ENCODE measurements around the gene SLAMF8. TPM values are rescaled to one million over a fixed set of nuclear protein-coding genes. Genes with fewer than 3 reads are reported as not detected.

Gene SLAMF8
- total and polyA plus RNA-seq, 2 donors (not counting 1 experiment from before 2014, with no cell fraction given), result 0.54 TPM; not detected in 1

- TF ChIP-seq CTCF (IDR thresholded peaks at IDR 0.05) (no peak), EZH2 (IDR thresholded peaks at IDR 0.05; ENCODE audit: borderline replicate concordance, insufficient read depth, low read depth, low read length, poor library complexity, severe bottlenecking) (no peak)
- peaks cover 6% of the 10 kb centered on the region for H3K27me3 Mint-ChIP-seq
- peak overlapping the region in 4 of 5 experiments; percentile 38 to 64 (median 56) for H3K4me3 ChIP-seq (ENCODE audit: control extremely low read depth in 1 of 5, extremely low read depth in 1 of 5, insufficient read depth in 1 of 5, low read depth in 2 of 5, low read length in 4 of 5)
- H2AFZ ChIP-seq (ENCODE audit: insufficient read depth, low read depth, low read length, poor library complexity, severe bottlenecking), result peak overlapping the region; percentile 81
- H3K36me3 ChIP-seq (replicated peaks in 1 of 2; ENCODE audit: control extremely low read depth in 1 of 2, control insufficient read depth in 1 of 2, extremely low read depth in 1 of 2, insufficient read depth in 2 of 2, low read length in 1 of 2), result no peaks in the 10 kb centered on the region
- ATAC-seq (ENCODE audit: low read depth) (no peak), DNase-seq (peak; percentile 23)
- POLR2A ChIA-PET, result interaction anchor here (0.8 to 1.1 kb wide), 3 partner anchors 67 to 71 kb away, joined by 3 read pairs; partner anchors contain the start of gene TAGLN2
- peak overlapping the region; percentile 65 for H3K9ac ChIP-seq (ENCODE audit: low read length)
- intact Hi-C loops (cut with micrococcal nuclease), result loop anchor here (1.0 to 5.0 kb wide), 3 partner anchors 37 to 152 kb away; no protein-coding TSS in a partner anchor
- H3K27me3 ChIP-seq (replicated peaks in 1 of 4; ENCODE audit: control extremely low read depth in 1 of 4, control insufficient read depth in 3 of 4, insufficient read depth in 4 of 4, low read length in 3 of 4), result peaks cover 0 to 23% (median 2%) of the 10 kb centered on the region in 4 experiments
- H3K4me3 Mint-ChIP-seq, result peak overlapping the region; percentile 70
- CTCF ChIA-PET, result interaction anchor here (1.1 to 1.5 kb wide), 4 partner anchors 36 to 153 kb away, joined by 3 to 4 read pairs (median 4); no protein-coding TSS in a partner anchor
- H3K4me1 Mint-ChIP-seq, result peaks cover 12% of the 10 kb centered on the region
- no peak overlapping the region for H3K27ac ChIP-seq (ENCODE audit: low read length in 2 of 2)
- peaks cover 5 to 13% of the 10 kb centered on the region in 2 donors for H3K4me1 ChIP-seq (ENCODE audit: control insufficient read depth in 2 of 2, insufficient read depth in 2 of 2, low read length in 2 of 2)
- no peaks in the 10 kb centered on the region for H3K9me3 ChIP-seq (ENCODE audit: control extremely low read depth in 1 of 3, control insufficient read depth in 2 of 3, insufficient read depth in 1 of 3, low read length in 2 of 3)
- H3K4me2 ChIP-seq (replicated peaks; ENCODE audit: low read depth, low read length, poor library complexity, severe bottlenecking), result peak overlapping the region; percentile 92
- H3K9me3 Mint-ChIP-seq (ENCODE audit: insufficient read depth), result no peaks in the 10 kb centered on the region
- no peaks in the 10 kb centered on the region for H4K20me1 ChIP-seq (ENCODE audit: control insufficient read depth, insufficient read depth, low read length, poor library complexity, severe bottlenecking)
- H3K79me2 ChIP-seq (ENCODE audit: control insufficient read depth, insufficient read depth, low read length), result no peaks in the 10 kb centered on the region
- H3K27ac Mint-ChIP-seq, result peak overlapping the region; percentile 27
- 4% methylated on average over 30 of the region's 31 CpGs for WGBS (ENCODE audit: insufficient coverage)
These were observed 27.5 kb downstream of the SLAMF8 start for GRCh38 chr1:159854116-159854692.

- H3K4me1 ChIP-seq (ENCODE audit: control insufficient read depth in 2 of 2, insufficient read depth in 2 of 2, low read length in 2 of 2), result peaks cover 5 to 13% of the 10 kb centered on the region in 2 donors
- Mint-ChIP-seq H3K4me3 (peak overlapping the region; percentile 70), H3K27me3 (peaks cover 4% of the 10 kb centered on the region), H3K4me1 (peaks cover 12% of the 10 kb centered on the region), H3K9me3 (ENCODE audit: insufficient read depth) (no peaks in the 10 kb centered on the region), H3K27ac (no peak overlapping the region)
- H2AFZ ChIP-seq (ENCODE audit: insufficient read depth, low read depth, low read length, poor library complexity, severe bottlenecking), result peak overlapping the region; percentile 81
- peak overlapping the region; percentile 92 for H3K4me2 ChIP-seq (replicated peaks; ENCODE audit: low read depth, low read length, poor library complexity, severe bottlenecking)
- peak overlapping the region in 1 of 2 donors; percentile 20 for H3K27ac ChIP-seq (ENCODE audit: low read length in 2 of 2)
- no peaks in the 10 kb centered on the region for H4K20me1 ChIP-seq (ENCODE audit: control insufficient read depth, insufficient read depth, low read length, poor library complexity, severe bottlenecking)
- POLR2A ChIA-PET, result interaction anchor here (0.8 kb wide), 1 partner anchor 70 kb away, joined by 3 read pairs; the partner anchor contains the start of gene TAGLN2
- H3K27me3 ChIP-seq (replicated peaks in 1 of 4; ENCODE audit: control extremely low read depth in 1 of 4, control insufficient read depth in 3 of 4, insufficient read depth in 4 of 4, low read length in 3 of 4), result peaks cover 0 to 21% (median 2%) of the 10 kb centered on the region in 4 experiments
- peak overlapping the region; percentile 65 for H3K9ac ChIP-seq (ENCODE audit: low read length)
- no peaks in the 10 kb centered on the region for H3K79me2 ChIP-seq (ENCODE audit: control insufficient read depth, insufficient read depth, low read length)
- no peaks in the 10 kb centered on the region for H3K9me3 ChIP-seq (ENCODE audit: control extremely low read depth in 1 of 3, control insufficient read depth in 2 of 3, insufficient read depth in 1 of 3, low read length in 2 of 3)
- DNase-seq (peak; percentile 75), ATAC-seq (ENCODE audit: low read depth) (peak; percentile 93)
- no peaks in the 10 kb centered on the region for H3K36me3 ChIP-seq (replicated peaks in 1 of 2; ENCODE audit: control extremely low read depth in 1 of 2, control insufficient read depth in 1 of 2, extremely low read depth in 1 of 2, insufficient read depth in 2 of 2, low read length in 1 of 2)
- no peak for TF ChIP-seq CTCF (IDR thresholded peaks at IDR 0.05)
- TF ChIP-seq EZH2 (IDR thresholded peaks at IDR 0.05; ENCODE audit: borderline replicate concordance, insufficient read depth, low read depth, low read length, poor library complexity, severe bottlenecking), result no peak
- peak overlapping the region in 4 of 5 experiments; percentile 38 to 64 (median 56) for H3K4me3 ChIP-seq (ENCODE audit: control extremely low read depth in 1 of 5, extremely low read depth in 1 of 5, insufficient read depth in 1 of 5, low read depth in 2 of 5, low read length in 4 of 5)
- under 1% methylated on average over 59 of the region's 59 CpGs for WGBS (ENCODE audit: insufficient coverage)
- intact Hi-C loops (cut with micrococcal nuclease), result loop anchor here (1.0 to 5.0 kb wide), 3 partner anchors 36 to 152 kb away; no protein-coding TSS in a partner anchor
- CTCF ChIA-PET, result interaction anchor here (1.2 to 1.5 kb wide), 2 partner anchors 35 to 153 kb away, joined by 4 read pairs; no protein-coding TSS in a partner anchor
These were observed 28.1 kb downstream of the SLAMF8 start for GRCh38 chr1:159854693-159855192.
